ENCODE data around the gene COX10. TPM values are rescaled to one million over a fixed set of nuclear protein-coding genes. Genes with fewer than 3 reads are reported as not detected.
"Not testable (repeated sequence)": the region's sequence is repeated elsewhere in the genome, so short reads cannot be mapped to it uniquely, and the experiment has no call there.

The COX10 gene
- total RNA-seq, 1 experiment from 2014 or later, result 13.4 TPM

GRCh38 chr17:14167831-14168230, 98.5 kb downstream of the COX10 start:
- H3K36me3 ChIP-seq (ENCODE audit: control insufficient read depth, insufficient read depth, low read length); BruUV-seq (replicated peaks); POLR2A ChIA-PET; H3K27ac ChIP-seq (ENCODE audit: low read length); CTCF ChIA-PET; in situ Hi-C loops (cut with HindIII; ENCODE audit: low pct_unique_long_range_greater_than_20kb, low sequenced_read_pairs); DNase-seq (ENCODE audit: low read depth, low spot score); H3K9me3 ChIP-seq (ENCODE audit: control insufficient read depth, insufficient read depth, low read depth, low read length); H3K27me3 ChIP-seq (ENCODE audit: control insufficient read depth, insufficient read depth, low read length); H3K4me3 ChIP-seq (ENCODE audit: low read depth in 2 of 2, low read length in 2 of 2); intact Hi-C loops (cut with micrococcal nuclease; ENCODE audit: unreplicated experiment); H3K4me1 ChIP-seq (ENCODE audit: control insufficient read depth, insufficient read depth, low read length); ATAC-seq: not testable (repeated sequence)

GRCh38 chr17:14168582-14168981, 99.3 kb downstream of the COX10 start:
- TF ChIP-seq SIN3A (IDR thresholded peaks at IDR 0.05; ENCODE audit: borderline replicate concordance, insufficient read depth, low read depth, low read length) (no peak), TCF7L2 (IDR thresholded peaks at IDR 0.05; ENCODE audit: low read depth, low read length) (no peak), CTCF (IDR thresholded peaks at IDR 0.05) (no peak), POLR2AphosphoS5 (IDR thresholded peaks at IDR 0.05; ENCODE audit: low read depth, low read length) (no peak), REST (IDR thresholded peaks at IDR 0.05; ENCODE audit: insufficient read depth in 1 of 2, low read depth in 2 of 2, low read length in 1 of 2) (no peak)
- POLR2A ChIA-PET, result no interaction called here
- Histone ChIP-seq H3K4me3 (ENCODE audit: low read depth in 2 of 2, low read length in 2 of 2) (no peak overlapping the region), H3K9me3 (ENCODE audit: control insufficient read depth, insufficient read depth, low read depth, low read length) (no peaks in the 10 kb centered on the region; the same call in 1 of the 2 replicates), H3K36me3 (ENCODE audit: control insufficient read depth, insufficient read depth, low read length) (no peaks in the 10 kb centered on the region; the same call in 1 of the 2 replicates), H3K27me3 (ENCODE audit: control insufficient read depth, insufficient read depth, low read length) (no peaks in the 10 kb centered on the region), H3K27ac (ENCODE audit: low read length) (no peak overlapping the region), H3K4me1 (ENCODE audit: control insufficient read depth, insufficient read depth, low read length) (no peaks in the 10 kb centered on the region)
- in situ Hi-C loops (cut with HindIII; ENCODE audit: low pct_unique_long_range_greater_than_20kb, low sequenced_read_pairs) (no loop called here), intact Hi-C loops (cut with micrococcal nuclease; ENCODE audit: unreplicated experiment) (no loop called here)
- CTCF ChIA-PET, result no interaction called here
- DNase-seq (ENCODE audit: low read depth, low spot score) (no peak), ATAC-seq (no peak)
- BruUV-seq (replicated peaks), result no TSS peak

- POLR2A ChIA-PET, result no interaction called here
- TF ChIP-seq TCF7L2 (IDR thresholded peaks at IDR 0.05; ENCODE audit: low read depth, low read length) (no peak), CTCF (IDR thresholded peaks at IDR 0.05) (no peak), REST (IDR thresholded peaks at IDR 0.05; ENCODE audit: insufficient read depth in 1 of 2, low read depth in 2 of 2, low read length in 1 of 2) (no peak), POLR2AphosphoS5 (IDR thresholded peaks at IDR 0.05; ENCODE audit: low read depth, low read length) (no peak), SIN3A (IDR thresholded peaks at IDR 0.05; ENCODE audit: borderline replicate concordance, insufficient read depth, low read depth, low read length) (no peak)
- H3K27me3 ChIP-seq (ENCODE audit: control insufficient read depth, insufficient read depth, low read length), result no peaks in the 10 kb centered on the region
- in situ Hi-C loops (cut with HindIII; ENCODE audit: low pct_unique_long_range_greater_than_20kb, low sequenced_read_pairs) (no loop called here), intact Hi-C loops (cut with micrococcal nuclease; ENCODE audit: unreplicated experiment) (no loop called here)
- H3K9me3 ChIP-seq (ENCODE audit: control insufficient read depth, insufficient read depth, low read depth, low read length), result no peaks in the 10 kb centered on the region; the same call in 1 of the 2 replicates
- no peak overlapping the region for H3K27ac ChIP-seq (ENCODE audit: low read length)
- H3K4me1 ChIP-seq (ENCODE audit: control insufficient read depth, insufficient read depth, low read length), result no peaks in the 10 kb centered on the region
- DNase-seq (ENCODE audit: low read depth, low spot score) (no peak), ATAC-seq (no peak)
- H3K4me3 ChIP-seq (ENCODE audit: low read depth in 2 of 2, low read length in 2 of 2), result no peak overlapping the region
- CTCF ChIA-PET, result no interaction called here
- BruUV-seq (replicated peaks), result no TSS peak
- H3K36me3 ChIP-seq (ENCODE audit: control insufficient read depth, insufficient read depth, low read length), result no peaks in the 10 kb centered on the region; the same call in 1 of the 2 replicates
Measured at GRCh38 chr17:14169287-14169686, 100.0 kb downstream of the COX10 start.
